Kidney epithelial cell (primary cell): ENCODE data around the gene DNAJC16. TPM values are rescaled to one million over a fixed set of nuclear protein-coding genes. Genes with fewer than 3 reads are reported as not detected.

Source experiments
- DNase-seq: peaks from one replicate; pipeline ENCODE4 v3.0.0-alpha.2; 2010; ENCODE audit warnings: low read depth
- H3K27me3 ChIP-seq: 2 replicates; pipeline ENCODE4 v1.6.0; 2011; ENCODE audit warnings: low read length; ENCODE audit not compliant: control insufficient read depth, insufficient read depth
- H3K36me3 ChIP-seq: 2 replicates; pipeline ENCODE4 v1.5.1; 2011; ENCODE audit warnings: low read length; ENCODE audit not compliant: control insufficient read depth, insufficient read depth
- H3K4me3 ChIP-seq: 2 replicates; pipeline ENCODE4 v1.5.1; 2011; ENCODE audit warnings: low read depth, mild to moderate bottlenecking, control low read depth, low read length
- CTCF ChIP-seq: IDR thresholded peaks from 2 replicates; pipeline ENCODE4 v1.5.1; 2011; ENCODE audit warnings: mild to moderate bottlenecking, moderate library complexity, low read length, control low read depth, inconsistent platforms; ENCODE audit not compliant: insufficient read depth, poor library complexity, severe bottlenecking
- total RNA-seq: library from RNA; depleted of rRNA; stranded (reverse); fragments of >200 nt; gene quantifications from 2 replicates; pipeline ENCODE4 v1.2.3, GENCODE V29; 2015

DNAJC16 gene
- total RNA-seq, 1 donor from 2014 or later, result 31.7 TPM

GRCh38 chr1:15531003-15531402, 4.4 kb downstream of the DNAJC16 start:
- no peak for TF ChIP-seq CTCF
- Histone ChIP-seq H3K36me3 (no peaks in the 10 kb centered on the region), H3K27me3 (no peaks in the 10 kb centered on the region), H3K4me3 (no peak overlapping the region)
- DNase-seq, result no peak

GRCh38 chr1:15531682-15532081, 5.0 kb downstream of the DNAJC16 start:
- H3K27me3 ChIP-seq, result no peaks in the 10 kb centered on the region
- no peaks in the 10 kb centered on the region for H3K36me3 ChIP-seq
- H3K4me3 ChIP-seq, result no peak overlapping the region
- no peak for TF ChIP-seq CTCF
- DNase-seq, result no peak

- H3K4me3 ChIP-seq, result no peak overlapping the region
- no peaks in the 10 kb centered on the region for H3K27me3 ChIP-seq
- TF ChIP-seq CTCF, result no peak
- H3K36me3 ChIP-seq, result no peaks in the 10 kb centered on the region
- DNase-seq, result no peak
Measured at GRCh38 chr1:15538771-15539170, 12.1 kb downstream of the DNAJC16 start.

- Histone ChIP-seq H3K36me3 (no peaks in the 10 kb centered on the region), H3K4me3 (no peak overlapping the region), H3K27me3 (no peaks in the 10 kb centered on the region)
- TF ChIP-seq CTCF, result no peak
- no peak for DNase-seq
Measured at GRCh38 chr1:15540186-15540585, 13.5 kb downstream of the DNAJC16 start.

- no peak for TF ChIP-seq CTCF
- Histone ChIP-seq H3K4me3 (no peak overlapping the region), H3K27me3 (no peaks in the 10 kb centered on the region), H3K36me3 (no peaks in the 10 kb centered on the region)
- no peak for DNase-seq
Measured at GRCh38 chr1:15541231-15541792, 14.7 kb downstream of the DNAJC16 start.

GRCh38 chr1:15542388-15543250, 16.0 kb downstream of the DNAJC16 start:
- TF ChIP-seq CTCF, result no peak
- Histone ChIP-seq H3K4me3 (no peak overlapping the region), H3K36me3 (peaks cover under 1% of the 10 kb centered on the region), H3K27me3 (no peaks in the 10 kb centered on the region)
- no peak for DNase-seq
